IPS-11a (cell line): ENCODE data around the gene HEYL.

ENCODE experiments used
- H3K4me3 ChIP-seq: one replicate; pipeline ENCODE4 v1.5.1; 2013; ENCODE audit warnings: low read depth, low read length, control low read depth

HEYL gene

DNA sequence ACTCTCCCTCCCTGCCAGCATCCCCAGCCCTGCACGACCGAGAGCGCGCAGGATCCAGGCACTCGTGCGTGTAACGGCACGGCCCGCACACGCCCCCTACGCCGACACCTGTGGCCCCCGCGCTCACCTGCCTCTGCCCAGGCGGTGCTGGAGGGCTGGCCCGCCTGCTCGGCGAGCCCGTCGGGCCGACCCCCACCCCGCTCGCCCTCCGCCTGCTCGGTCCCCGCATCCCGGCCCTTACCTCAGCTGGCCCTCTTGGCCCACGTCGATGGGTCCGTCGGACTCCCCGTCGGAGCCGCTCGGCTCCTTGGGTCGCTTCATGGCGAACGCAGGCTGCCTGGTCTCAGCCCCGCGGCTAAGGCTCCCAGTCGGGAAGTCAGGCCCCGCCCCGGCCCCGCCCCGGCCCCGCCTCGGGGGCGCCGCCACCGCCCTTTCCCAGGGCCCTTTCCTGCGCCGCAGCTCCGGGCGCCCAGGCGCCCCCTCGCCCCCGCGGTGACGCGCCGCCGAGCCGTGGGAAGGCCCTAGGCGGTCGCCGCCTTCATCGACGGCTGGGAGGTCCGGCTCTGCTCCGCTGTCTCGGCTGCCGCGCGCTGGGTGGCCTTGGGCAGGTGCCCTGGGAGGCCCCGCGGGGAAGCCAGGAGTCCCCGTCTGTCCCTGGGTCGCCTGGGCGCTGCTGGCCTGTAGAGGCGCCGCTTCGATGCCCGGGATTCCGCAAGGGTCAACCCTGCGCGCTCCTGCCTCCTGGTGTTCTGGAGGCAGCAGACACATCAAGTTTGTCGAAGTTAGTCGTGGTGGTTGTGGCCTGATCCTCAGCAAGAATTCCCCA, at the start of gene HEYL:
TSS of gene HEYL (minus strand) at position 339 of the 826 bp plus-strand sequence. CDS start at position 321, 18 bp downstream.
- H3K4me3 ChIP-seq: peak within 1 kb of the TSS; percentile 56

DNA sequence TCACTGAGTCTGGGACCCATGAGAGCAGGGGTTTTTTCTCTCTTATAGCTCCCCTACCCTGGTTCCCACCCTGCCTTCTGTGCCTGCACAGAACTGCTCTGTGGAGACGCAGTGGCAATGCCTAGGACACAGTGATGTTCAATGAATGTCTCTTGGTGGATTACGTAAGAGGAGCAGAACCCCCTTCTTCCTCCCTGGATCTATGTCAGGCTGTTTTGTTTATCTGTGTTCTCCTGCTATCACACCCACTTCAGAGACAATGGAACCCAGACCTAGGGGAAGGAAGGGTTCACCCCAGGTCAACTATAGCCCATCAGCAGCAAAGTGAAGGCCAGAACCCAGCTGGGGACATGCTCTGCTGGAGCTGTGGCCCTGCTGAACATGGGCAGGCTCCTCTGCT, 49.8 kb upstream of the HEYL start:
- no peak overlapping the region for H3K4me3 ChIP-seq

DNA sequence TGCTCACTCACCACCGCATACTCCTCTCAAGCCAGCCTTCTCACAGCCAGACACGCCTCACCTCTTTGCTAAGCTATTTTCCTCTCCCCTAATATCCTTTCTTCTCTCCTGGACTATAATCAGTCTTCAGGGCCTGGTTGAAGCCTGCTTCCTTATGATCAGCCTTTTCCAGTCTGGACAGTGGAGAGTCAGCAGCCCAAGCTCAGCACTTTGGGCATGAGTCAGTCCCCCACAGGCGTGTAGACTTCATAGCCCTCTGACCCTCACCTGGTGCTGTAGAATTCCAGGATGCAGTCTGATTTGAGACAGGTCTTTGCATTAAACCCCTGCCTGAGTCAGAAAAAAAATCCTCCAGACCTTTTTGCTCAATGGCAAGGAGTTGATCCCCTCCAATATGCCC, 49.3 kb upstream of the HEYL start:
- no peak overlapping the region for H3K4me3 ChIP-seq

- no peak overlapping the region for H3K4me3 ChIP-seq
Observed at GRCh38 chr1:39687243-39687642, 47.8 kb upstream of the HEYL start.

GRCh38 chr1:39685071-39685470, 45.6 kb upstream of the HEYL start:
- no peak overlapping the region for H3K4me3 ChIP-seq

DNA sequence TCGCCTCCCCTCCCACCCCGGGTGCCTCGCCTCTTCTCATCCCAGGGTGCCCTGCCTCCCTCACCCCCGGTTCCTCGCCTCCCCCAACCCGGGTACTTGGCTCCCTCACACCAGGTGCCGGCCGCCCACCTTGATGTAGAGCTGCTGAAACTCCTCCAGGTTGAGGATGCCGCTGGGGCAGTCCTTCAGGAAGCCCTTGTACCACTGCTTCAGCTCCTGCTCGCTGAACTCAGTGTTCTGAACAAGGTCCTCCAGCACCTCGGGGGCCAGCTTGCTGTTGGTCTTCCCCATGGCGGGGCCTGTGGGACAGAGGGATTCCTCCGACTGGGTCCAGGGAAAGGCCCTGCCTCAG, 44.8 kb upstream of the HEYL start:
- H3K4me3 ChIP-seq: no peak overlapping the region

DNA sequence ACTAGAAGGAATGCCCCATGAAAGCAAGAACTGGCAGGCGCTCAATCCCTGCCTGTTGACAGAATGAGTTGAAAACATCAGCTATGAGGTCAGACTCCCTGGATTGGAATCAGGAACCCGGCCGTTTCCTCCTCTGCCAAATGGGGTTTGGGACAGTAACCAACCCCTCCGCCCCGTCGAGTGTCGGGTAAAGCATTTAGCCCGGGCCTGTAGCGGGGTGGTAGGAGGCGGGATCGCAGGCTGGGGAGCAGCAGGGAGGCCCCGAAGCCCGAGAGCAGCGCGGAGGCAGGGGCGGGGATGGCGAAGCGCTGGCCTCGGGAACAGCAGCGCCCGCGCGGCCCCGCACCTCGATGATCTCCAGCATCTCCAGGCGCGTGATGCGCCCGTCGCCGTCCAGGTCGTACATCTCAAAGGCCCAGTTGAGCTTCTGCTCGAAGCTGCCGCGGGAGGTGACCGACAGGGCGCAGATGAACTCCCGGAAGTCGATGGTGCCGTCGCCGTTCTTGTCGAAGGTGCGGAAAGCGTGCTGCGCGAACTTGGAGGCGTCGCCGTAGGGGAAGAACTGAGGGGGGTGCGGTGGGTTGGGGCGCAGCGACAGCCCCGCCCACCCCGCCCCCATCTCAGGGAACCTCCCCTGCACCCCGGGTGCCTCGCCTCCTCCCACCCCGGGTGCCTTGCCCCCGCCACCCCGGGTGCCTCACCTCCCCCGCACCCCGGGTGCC, 44.3 kb upstream of the HEYL start:
- H3K4me3 ChIP-seq: no peak overlapping the region

GRCh38 chr1:39681999-39682398, 42.6 kb upstream of the HEYL start:
- no peak overlapping the region for H3K4me3 ChIP-seq

DNA sequence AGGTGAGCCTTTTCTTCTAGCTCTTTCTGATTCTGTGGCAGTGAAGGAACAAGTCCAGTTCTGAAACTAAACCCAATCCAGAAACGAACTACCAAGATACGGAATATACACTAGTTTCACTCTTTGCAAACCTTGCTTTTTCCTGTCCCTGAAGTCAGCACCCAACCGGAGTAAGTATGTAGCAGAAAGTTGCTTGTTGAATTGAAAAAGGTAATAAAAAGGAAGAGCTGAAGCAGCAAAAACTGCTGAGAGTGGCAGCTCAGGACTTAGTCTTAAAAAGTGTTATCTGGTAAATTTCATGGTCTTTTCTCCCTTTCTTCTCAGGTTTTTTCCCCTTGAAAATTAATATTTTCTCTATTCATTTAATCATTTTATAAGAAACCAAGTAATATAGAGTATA, 41.9 kb upstream of the HEYL start:
- H3K4me3 ChIP-seq: no peak overlapping the region

GRCh38 chr1:39680751-39681150, 41.3 kb upstream of the HEYL start:
- no peak overlapping the region for H3K4me3 ChIP-seq

DNA sequence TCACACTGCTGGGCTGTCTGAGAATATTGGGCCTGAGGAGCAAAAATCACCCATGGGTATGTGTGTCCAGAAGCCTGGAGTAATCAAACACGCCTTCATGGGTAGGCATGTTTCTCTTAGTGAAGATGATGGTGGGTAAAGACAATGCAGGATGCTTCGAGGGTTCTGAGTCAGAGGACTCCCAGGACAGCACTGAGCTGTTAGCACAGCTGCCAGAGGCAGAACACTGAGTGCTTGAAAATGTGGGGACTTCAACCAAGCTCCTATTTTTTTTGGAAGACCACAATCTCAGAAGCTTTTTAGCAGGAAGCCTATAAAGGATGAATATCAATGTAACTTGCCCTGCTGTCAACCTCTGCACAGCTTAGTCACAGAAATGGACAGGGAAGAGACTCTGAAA, 40.4 kb upstream of the HEYL start:
- no peak overlapping the region for H3K4me3 ChIP-seq

- no peak overlapping the region for H3K4me3 ChIP-seq
Observed at GRCh38 chr1:39678889-39679288, 39.4 kb upstream of the HEYL start.

DNA sequence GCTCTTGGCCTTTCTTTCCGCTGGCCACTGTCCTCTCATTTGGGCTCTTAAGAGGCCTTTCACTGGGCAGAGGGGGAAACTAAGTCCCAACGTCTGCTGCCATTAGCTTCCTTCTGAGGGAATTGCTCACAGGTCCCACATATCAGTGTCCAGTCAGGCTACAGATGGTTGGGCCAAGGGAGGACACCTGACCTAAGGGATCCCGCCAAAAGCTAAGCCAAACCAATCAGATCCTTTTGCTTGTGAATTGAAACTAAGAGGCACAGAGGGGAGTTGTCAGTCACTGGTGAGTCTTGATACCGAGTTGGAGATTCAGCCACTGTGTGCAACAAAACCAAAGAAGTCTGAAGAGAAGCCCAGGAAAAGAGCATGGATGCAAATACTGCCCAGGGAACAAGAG, 38.2 kb upstream of the HEYL start:
- no peak overlapping the region for H3K4me3 ChIP-seq

DNA sequence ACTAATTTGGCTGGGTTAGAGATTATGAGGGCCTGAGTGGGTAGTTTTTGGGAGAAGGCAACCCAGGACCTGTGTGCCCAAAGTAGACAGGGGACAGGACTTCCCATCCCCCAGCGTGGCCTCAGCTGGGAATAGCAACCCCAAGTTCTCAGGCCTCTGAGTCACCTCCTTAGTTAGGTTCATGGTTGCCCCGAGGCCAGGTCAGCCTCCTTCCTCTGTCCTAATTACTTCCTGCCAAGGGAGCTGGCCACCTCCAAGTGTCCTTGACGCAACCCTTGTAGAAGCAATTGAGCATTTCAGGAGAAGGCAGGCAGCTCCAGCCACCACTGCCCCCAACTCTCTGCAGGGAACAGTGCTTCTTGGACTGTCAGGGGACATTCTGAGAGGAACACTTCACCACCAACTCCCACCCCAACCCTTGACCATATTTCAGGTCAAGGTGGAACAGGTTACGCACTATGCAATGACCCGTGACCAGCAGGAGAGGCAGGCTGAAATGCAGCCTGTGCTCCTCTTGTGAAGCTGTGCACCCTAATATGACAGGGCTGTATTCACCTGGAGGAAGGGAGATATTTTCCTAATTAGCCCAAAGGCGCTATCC, 37.6 kb upstream of the HEYL start:
- H3K4me3 ChIP-seq: no peak overlapping the region

- no peak overlapping the region for H3K4me3 ChIP-seq
Observed at GRCh38 chr1:39675220-39675619, 35.8 kb upstream of the HEYL start.

- no peak overlapping the region for H3K4me3 ChIP-seq
Observed at GRCh38 chr1:39673215-39673614, 33.8 kb upstream of the HEYL start.

DNA sequence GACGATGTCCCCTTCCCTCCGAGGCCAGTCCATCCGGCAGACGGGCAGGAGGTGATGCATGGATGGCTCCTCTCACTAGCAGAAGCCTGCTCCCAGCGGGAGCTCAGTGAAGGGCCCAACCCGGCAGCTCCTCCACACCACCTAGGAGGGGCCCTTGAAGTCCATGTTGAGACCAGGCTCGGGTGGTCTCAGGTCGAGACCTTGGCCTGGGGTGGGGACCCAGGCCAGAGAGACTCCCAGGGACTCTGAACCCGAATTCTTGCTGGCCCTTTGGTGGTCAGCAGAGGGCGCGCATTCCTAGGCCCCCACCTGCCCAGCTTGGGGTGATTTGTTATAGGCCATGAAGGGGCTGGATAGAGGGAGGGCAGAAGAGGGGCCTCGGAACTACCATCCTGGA, 33.1 kb upstream of the HEYL start:
- no peak overlapping the region for H3K4me3 ChIP-seq

DNA sequence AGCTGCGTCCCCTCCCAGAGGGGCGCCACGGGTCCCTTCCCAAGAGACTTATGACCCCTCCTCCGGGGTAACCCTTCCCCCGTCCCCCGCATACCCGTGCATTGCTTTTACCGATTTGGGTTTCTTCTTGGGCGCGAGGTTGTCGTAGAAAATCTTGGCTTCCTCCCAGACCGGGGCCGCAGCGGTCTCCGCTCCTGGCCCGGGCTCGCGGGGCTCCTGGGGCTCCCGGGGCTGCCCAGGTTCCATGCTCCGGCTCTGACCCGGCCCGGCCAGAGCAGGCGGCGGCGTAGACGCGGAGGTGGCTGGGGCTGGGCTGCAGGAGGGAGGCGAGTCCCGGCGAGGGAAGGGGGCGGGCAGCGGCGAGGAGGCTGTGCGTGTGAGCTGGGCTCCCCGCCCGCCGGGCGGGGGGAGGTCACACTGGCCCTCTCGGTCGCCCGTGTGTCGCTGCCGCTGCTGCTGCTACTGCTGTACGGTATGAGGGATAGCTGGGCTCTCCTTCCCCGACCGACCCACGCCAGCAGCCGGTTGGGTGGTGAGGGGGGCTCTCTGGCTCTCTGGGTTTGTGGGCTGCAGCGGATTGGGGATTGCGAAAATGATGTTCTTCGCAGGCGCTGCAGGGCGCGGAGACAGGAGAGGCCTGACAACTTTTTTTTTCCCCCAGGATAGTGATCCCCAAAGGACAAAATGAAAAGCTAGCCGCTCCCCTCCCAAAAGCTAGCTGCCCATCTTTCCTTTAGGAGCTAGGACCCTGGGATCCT, 32.5 kb upstream of the HEYL start, which contains the start of gene NT5C1A:
TSS of gene NT5C1A (minus strand) at position 315 of the 758 bp plus-strand sequence. CDS start at position 246, 69 bp downstream.
- H3K4me3 ChIP-seq: peak within 1 kb of the TSS; percentile 24

- peak overlapping the region; percentile 24 for H3K4me3 ChIP-seq
Observed at GRCh38 chr1:39671433-39671792, 32.0 kb upstream of the HEYL start.

GRCh38 chr1:39670689-39671088, 31.2 kb upstream of the HEYL start:
- H3K4me3 ChIP-seq: no peak overlapping the region

- H3K4me3 ChIP-seq: no peak overlapping the region
Observed at GRCh38 chr1:39668894-39669293, 29.5 kb upstream of the HEYL start.
